Panc1 (cell line): ENCODE measurements around the gene NEB. TPM values are rescaled to one million over a fixed set of nuclear protein-coding genes. Genes with fewer than 3 reads are reported as not detected.
"Not testable (repeated sequence)": the region's sequence is repeated elsewhere in the genome, so short reads cannot be mapped to it uniquely, and the experiment has no call there.

Source experiments
- ATAC-seq: fragments of 200-7000 bp; cut with Tn5 transposase; 2 replicates; pipeline ENCODE4 v1.9.1; 2020; ENCODE audit warnings: mild to moderate bottlenecking, moderate library complexity
- BruUV-seq: library from RNA; stranded (reverse); fragments of 400-500 nt; replicated peaks from 2 replicates; lab custom pipeline; 2021; lab: Mats Ljungman, UMichigan
- CTCF ChIA-PET: fragments of 300-600 bp; sonication (Branson Sonifier 250); formaldehyde crosslinking; loops from one replicate; lab custom pipeline; 2022; ENCODE audit warnings: antibody characterized with exemption; lab: Charles Lee
- POLR2A ChIA-PET: fragments of 300-600 bp; sonication (Branson Sonifier 250); formaldehyde crosslinking; loops from one replicate; lab custom pipeline; 2022; ENCODE audit warnings: antibody characterized with exemption; lab: Charles Lee
- DNase-seq: peaks from one replicate; pipeline ENCODE4 v3.0.0-alpha.2; 2010; ENCODE audit warnings: low read depth, low spot score
- H3K27ac ChIP-seq: 2 replicates; pipeline ENCODE4 v1.5.1; 2011; ENCODE audit warnings: mild to moderate bottlenecking, low read length, inconsistent platforms
- H3K27me3 ChIP-seq: fragments of 200-500 bp; sonication (Bioruptor generic); 2 replicates; pipeline ENCODE4 v1.6.0; 2014; ENCODE audit warnings: low read length, inconsistent platforms; ENCODE audit not compliant: control insufficient read depth, insufficient read depth
- H3K36me3 ChIP-seq: fragments of 200-500 bp; sonication (Bioruptor generic); 2 replicates; pipeline ENCODE4 v1.5.1; 2014; ENCODE audit warnings: inconsistent platforms, mild to moderate bottlenecking, low read length, moderate library complexity; ENCODE audit not compliant: control insufficient read depth, insufficient read depth
- H3K4me1 ChIP-seq: 2 replicates; pipeline ENCODE4 v1.5.1; 2011; ENCODE audit warnings: inconsistent platforms, mild to moderate bottlenecking, low read length, moderate library complexity; ENCODE audit not compliant: control insufficient read depth, insufficient read depth
- H3K4me3 ChIP-seq, 2 experiments: 2 replicates each; pipeline ENCODE4 v1.5.1; 2011 to 2012; ENCODE audit warnings: low read depth in 2 of 2, low read length in 2 of 2, mild to moderate bottlenecking in 2 of 2, inconsistent platforms in 1 of 2, moderate library complexity in 1 of 2
- H3K9me3 ChIP-seq: fragments of 200-500 bp; sonication (Bioruptor generic); 2 replicates; pipeline ENCODE4 v1.5.1; 2014; ENCODE audit warnings: low read depth, mild to moderate bottlenecking, inconsistent platforms, low read length, moderate library complexity; ENCODE audit not compliant: control insufficient read depth, insufficient read depth
- POLR2AphosphoS5 ChIP-seq: IDR thresholded peaks from 2 replicates; pipeline ENCODE4 v1.6.1; 2012; ENCODE audit warnings: mild to moderate bottlenecking, low read depth, low read length, moderate library complexity
- REST ChIP-seq, 2 experiments: IDR thresholded peaks; 2 replicates each; pipeline ENCODE4 v1.6.1; 2011 to 2012; ENCODE audit warnings: low read depth in 2 of 2, control low read depth in 1 of 2, low read length in 1 of 2, mild to moderate bottlenecking in 1 of 2, moderate library complexity in 1 of 2; ENCODE audit not compliant: insufficient read depth in 1 of 2
- SIN3A ChIP-seq: IDR thresholded peaks from 2 replicates; pipeline ENCODE4 v1.6.1; 2012; ENCODE audit warnings: low read depth, mild to moderate bottlenecking, low read length, moderate library complexity, borderline replicate concordance; ENCODE audit not compliant: insufficient read depth
- TCF7L2 ChIP-seq: IDR thresholded peaks from 2 replicates; pipeline ENCODE4 v1.6.1; 2011; ENCODE audit warnings: mild to moderate bottlenecking, low read depth, low read length, inconsistent platforms
- in situ Hi-C: cut with HindIII; loops from 2 replicates; pipeline ENCODE4 v1.10.0; 2016; ENCODE audit warnings: low sequenced_read_pairs, low pct_unique_long_range_greater_than_20kb
- intact Hi-C: fragments of 100-400 bp; cut with micrococcal nuclease; formaldehyde crosslinking; loops from one replicate; pipeline ENCODE4 v1.10.0; 2022; ENCODE audit not compliant: unreplicated experiment
- total RNA-seq: library from RNA; stranded (reverse); gene quantifications from one replicate; pipeline ENCODE4 v1.2.1, GENCODE V29; 2021; ENCODE audit not compliant: unreplicated experiment
- TF ChIP-seq, protein P1 (sequence below): fragments of 450-650 bp; IDR thresholded peaks from 2 replicates; pipeline ENCODE4 v1.5.1; 2017; ENCODE audit warnings: mild to moderate bottlenecking

Gene NEB
- total RNA-seq, 1 experiment from 2014 or later: 0.10 TPM

DNA sequence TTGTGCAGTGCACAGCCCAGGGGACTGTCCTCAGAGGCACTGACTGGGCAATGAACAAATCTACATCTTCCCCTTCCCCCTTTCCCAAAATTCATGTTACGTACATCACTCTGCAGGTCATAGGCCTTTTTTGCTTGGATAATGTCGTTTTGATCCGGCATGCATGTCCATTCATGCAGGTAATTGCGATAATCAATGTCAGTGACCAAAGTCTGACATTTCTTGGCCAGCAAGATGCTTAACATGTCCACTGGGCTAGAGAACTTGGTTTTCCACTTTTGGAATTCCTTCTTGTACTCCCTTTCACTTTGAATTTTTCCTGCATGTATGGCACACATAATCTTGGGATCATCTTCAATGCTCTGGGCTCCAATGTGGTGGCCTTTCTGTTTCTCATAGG, 124.6 kb downstream of the NEB start:
- intact Hi-C loops: no loop called here
- TF ChIP-seq SIN3A: no peak
- no peak for TF ChIP-seq REST (IDR thresholded peaks at IDR 0.05; ENCODE audit: insufficient read depth in 1 of 2, low read depth in 2 of 2, low read length in 1 of 2)
- no peak for TF ChIP-seq POLR2AphosphoS5
- TF ChIP-seq TCF7L2: no peak
- TF ChIP-seq, protein P1, sequence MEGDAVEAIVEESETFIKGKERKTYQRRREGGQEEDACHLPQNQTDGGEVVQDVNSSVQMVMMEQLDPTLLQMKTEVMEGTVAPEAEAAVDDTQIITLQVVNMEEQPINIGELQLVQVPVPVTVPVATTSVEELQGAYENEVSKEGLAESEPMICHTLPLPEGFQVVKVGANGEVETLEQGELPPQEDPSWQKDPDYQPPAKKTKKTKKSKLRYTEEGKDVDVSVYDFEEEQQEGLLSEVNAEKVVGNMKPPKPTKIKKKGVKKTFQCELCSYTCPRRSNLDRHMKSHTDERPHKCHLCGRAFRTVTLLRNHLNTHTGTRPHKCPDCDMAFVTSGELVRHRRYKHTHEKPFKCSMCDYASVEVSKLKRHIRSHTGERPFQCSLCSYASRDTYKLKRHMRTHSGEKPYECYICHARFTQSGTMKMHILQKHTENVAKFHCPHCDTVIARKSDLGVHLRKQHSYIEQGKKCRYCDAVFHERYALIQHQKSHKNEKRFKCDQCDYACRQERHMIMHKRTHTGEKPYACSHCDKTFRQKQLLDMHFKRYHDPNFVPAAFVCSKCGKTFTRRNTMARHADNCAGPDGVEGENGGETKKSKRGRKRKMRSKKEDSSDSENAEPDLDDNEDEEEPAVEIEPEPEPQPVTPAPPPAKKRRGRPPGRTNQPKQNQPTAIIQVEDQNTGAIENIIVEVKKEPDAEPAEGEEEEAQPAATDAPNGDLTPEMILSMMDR: no peak
- POLR2A ChIA-PET: no interaction called here
- H3K27ac ChIP-seq: no peak overlapping the region
- no peaks in the 10 kb centered on the region for H3K9me3 ChIP-seq
- no peaks in the 10 kb centered on the region for H3K4me1 ChIP-seq
- ATAC-seq (no peak), DNase-seq (no peak)
- CTCF ChIA-PET: no interaction called here
- in situ Hi-C loops: no loop called here
- H3K27me3 ChIP-seq: no peaks in the 10 kb centered on the region
- H3K4me3 ChIP-seq: no peak overlapping the region
- H3K36me3 ChIP-seq: no peaks in the 10 kb centered on the region
- BruUV-seq: no TSS peak

DNA sequence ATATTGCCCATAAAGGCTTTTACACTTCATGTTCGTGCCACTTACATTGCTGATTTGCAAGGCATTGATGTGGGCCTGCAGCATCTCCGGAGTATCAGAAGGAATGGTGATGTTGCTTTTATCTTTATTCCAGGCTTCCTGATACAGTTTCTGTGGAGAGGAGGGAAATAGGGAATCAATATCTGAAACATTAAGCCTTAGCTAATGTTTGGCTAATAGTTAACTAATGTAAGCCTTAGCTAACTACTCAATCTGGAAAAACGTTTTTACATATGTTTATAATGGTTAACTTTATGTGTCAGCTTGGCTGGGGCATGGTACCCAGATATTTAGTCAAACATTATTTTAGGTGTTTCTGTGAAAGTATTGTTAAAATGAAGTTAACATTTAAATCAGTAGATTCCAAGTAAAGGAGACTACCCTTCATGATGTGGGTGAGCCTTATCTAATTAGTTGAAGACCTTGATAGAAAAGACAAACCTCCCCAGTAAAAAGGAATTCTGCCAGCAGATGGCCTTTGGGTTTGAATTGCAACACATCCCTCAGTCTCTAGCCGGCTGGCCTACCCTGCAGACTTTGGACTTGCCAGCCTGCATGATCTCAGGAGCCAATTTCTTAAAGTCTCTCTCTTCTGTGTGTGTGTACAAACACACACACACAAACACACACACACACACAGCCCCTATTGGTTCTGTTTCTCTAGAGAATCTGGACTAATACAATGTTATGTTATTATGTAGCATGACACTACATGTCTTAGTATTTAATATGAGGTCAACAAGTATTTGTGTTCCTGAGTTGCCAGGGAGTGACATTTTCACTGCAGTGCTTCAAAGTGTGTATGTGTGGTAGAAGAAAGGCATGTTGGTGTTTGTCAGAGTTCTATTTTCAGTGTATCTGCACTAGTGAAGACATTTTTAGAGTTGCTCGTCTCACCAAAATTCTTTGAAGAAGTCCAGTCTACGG, 126.5 kb downstream of the NEB start:
- in situ Hi-C loops, intact Hi-C loops, POLR2A ChIA-PET, H3K36me3 ChIP-seq, H3K27ac ChIP-seq, CTCF ChIA-PET, H3K9me3 ChIP-seq, H3K4me3 ChIP-seq, DNase-seq, BruUV-seq, H3K4me1 ChIP-seq, H3K27me3 ChIP-seq, ATAC-seq: not testable (repeated sequence)

- intact Hi-C loops, H3K27me3 ChIP-seq, CTCF ChIA-PET, H3K9me3 ChIP-seq, H3K4me3 ChIP-seq, H3K4me1 ChIP-seq, BruUV-seq, POLR2A ChIA-PET, H3K27ac ChIP-seq, DNase-seq, H3K36me3 ChIP-seq, in situ Hi-C loops, ATAC-seq: not testable (repeated sequence)
Measured at GRCh38 chr2:151603530-151603929, 130.7 kb downstream of the NEB start.

DNA sequence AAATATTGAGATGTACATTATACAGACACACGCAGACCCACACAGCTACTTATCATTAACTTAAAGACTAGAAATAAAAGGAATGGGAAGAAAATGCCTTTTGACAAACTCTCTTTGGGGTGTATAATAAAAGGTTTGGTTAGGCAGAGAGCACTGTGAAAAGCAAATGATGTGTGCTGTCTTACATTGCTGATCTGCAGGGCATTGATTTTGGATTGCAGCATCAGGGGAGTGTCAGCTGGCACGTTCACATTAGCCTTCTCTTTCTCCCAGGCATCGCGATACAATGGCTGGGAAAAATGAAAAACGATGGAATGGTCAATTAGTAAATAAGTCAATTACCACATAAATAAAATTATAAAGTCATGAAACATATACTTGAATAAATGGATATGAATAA, 131.9 kb downstream of the NEB start:
- H3K4me1 ChIP-seq, intact Hi-C loops, ATAC-seq, in situ Hi-C loops, CTCF ChIA-PET, POLR2A ChIA-PET, DNase-seq, H3K4me3 ChIP-seq, H3K27ac ChIP-seq, H3K36me3 ChIP-seq, H3K9me3 ChIP-seq, H3K27me3 ChIP-seq, BruUV-seq: not testable (repeated sequence)

- H3K27ac ChIP-seq, DNase-seq, H3K36me3 ChIP-seq, intact Hi-C loops, H3K27me3 ChIP-seq, H3K9me3 ChIP-seq, H3K4me3 ChIP-seq, ATAC-seq, POLR2A ChIA-PET, in situ Hi-C loops, BruUV-seq, H3K4me1 ChIP-seq, CTCF ChIA-PET: not testable (repeated sequence)
Measured at GRCh38 chr2:151601803-151602202, 132.5 kb downstream of the NEB start.
